Heart left ventricle (tissue), 16 donors: Measurements from ENCODE around the gene HRH3. TPM values are rescaled to one million over a fixed set of nuclear protein-coding genes. Genes with fewer than 3 reads are reported as not detected.
A peak's percentile ranks its signal among the peaks of the same experiment; 100 is the strongest.

Source experiments
- ATAC-seq, 4 donors: fragments of 200-7000 bp; cut with Tn5 transposase; one replicate each; pipeline ENCODE4 v1.9.1; 2020 to 2022; ENCODE audit warnings: moderate library complexity in 4 of 4, mild to moderate bottlenecking in 3 of 4, moderate number of reproducible peaks in 1 of 4
- DNase-seq, 5 donors: peaks; one replicate each; pipeline ENCODE4 v3.0.0-alpha.2; 2020
- H3K27ac ChIP-seq, 12 donors: fragments of 200-600 bp; sonication (generic) in 4 of 12; one replicate each; pipeline versions ENCODE4 v1.5.0 to v1.8.0; 2016 to 2022; ENCODE audit warnings: mild to moderate bottlenecking in 2 of 12
- H3K27me3 ChIP-seq, 9 donors: fragments of 200-600 bp; sonication (generic) in 2 of 9; one replicate each; pipeline versions ENCODE4 v1.5.1 to v1.8.0; 2016 to 2022; ENCODE audit warnings: mild to moderate bottlenecking in 3 of 9
- H3K36me3 ChIP-seq, 9 donors: fragments of 200-600 bp; sonication (generic) in 2 of 9; one replicate each; pipeline versions ENCODE4 v1.5.0 to v1.8.0; 2018 to 2022; ENCODE audit warnings: mild to moderate bottlenecking in 2 of 9
- H3K4me1 ChIP-seq, 12 donors: fragments of 200-600 bp; sonication (generic) in 4 of 12; one replicate each; pipeline versions ENCODE4 v1.5.0 to v1.8.0; 2016 to 2022; ENCODE audit warnings: mild to moderate bottlenecking in 3 of 12
- H3K4me3 ChIP-seq, 12 donors: fragments of 200-600 bp; sonication (generic) in 4 of 12; one replicate each; pipeline versions ENCODE4 v1.5.0 to v1.8.0; 2017 to 2022; ENCODE audit warnings: mild to moderate bottlenecking in 9 of 12, moderate library complexity in 4 of 12
- H3K9me3 ChIP-seq, 12 donors: fragments of 200-600 bp; sonication (generic) in 4 of 12; one replicate each; pipeline versions ENCODE4 v1.5.0 to v1.8.0; 2016 to 2022; ENCODE audit warnings: mild to moderate bottlenecking in 1 of 12
- CTCF ChIP-seq, 12 donors: fragments of 200-600 bp; sonication (generic) in 4 of 12; IDR thresholded peaks; one replicate each; pipeline versions ENCODE4 v1.5.0 to v1.8.0; 2018 to 2022; ENCODE audit warnings: antibody characterized with exemption in 12 of 12, mild to moderate bottlenecking in 5 of 12
- POLR2A ChIP-seq, 2 donors: fragments of 450-650 bp; IDR thresholded peaks; one replicate each; pipeline ENCODE4 v1.6.1; 2017; ENCODE audit warnings: antibody characterized with exemption in 2 of 2, mild to moderate bottlenecking in 2 of 2, moderate library complexity in 2 of 2
- WGBS, 4 donors: extraction: QIAGEN DNeasy Blood & Tissue Kit in 2 of 4; methylation state at CpG; one replicate each; pipeline versions ENCODE4 v1.1.5 to v1.1.7; 2013 to 2018; 5-methylcytosine and 5-hydroxymethylcytosine counted together
- intact Hi-C, 10 donors: fragments of 100-400 bp; cut with DNase I; formaldehyde crosslinking; loops; one replicate each; pipeline versions ENCODE4 v1.11.1 to v1.14.2; 2022
- polyA plus RNA-seq, 2 donors: library from polyadenylated mRNA; stranded (reverse); fragments of 200-250 nt; gene quantifications; one replicate each; pipeline ENCODE4 v1.2.3, GENCODE V29; 2013
- total RNA-seq, 9 donors: library from RNA; depleted of rRNA in 2 of 9; stranded (reverse); fragments of >200 nt in 2 of 9; fragmentation: NEBNext Ultra II Directional in 3 of 9; extraction: Animal tissue kit (Norgen Biotek cat#: 25700) in 3 of 9; gene quantifications; one replicate each; pipeline versions ENCODE4 v1.1.0 to v1.2.4, GENCODE V29; 2016 to 2023
- donor health status: ischemic (EF 13 %, LVEDD 7.1; RV severe dilation, severe dysfunction).
- donor health status: healthy with polysubstance abuse.
- donor health status: DM: no; HTN: yes; CAD: no.
- donor health status: DM: no; HTN: no; CAD: no.
- donor health status: ischemic (EF 25% LVEDD 6.9; RV normal size, moderate dysfunction).
- donor health status: ischemic (EF 25% LVEDD 5.7; RV mildly dilated, moderate dysfunction).
- donor health status: healthy.
- donor health status: DM: yes; HTN: yes; CAD: no.
- donor health status: ischemic (EF 35%, LVEDD 5.7; RV mildly dilated, moderate dysfunction).
- donor health status: nonischemic (EF 11% LVEDD 7.7; RV severe dilation, severe dysfunction).
- donor health status: DM: yes; HTN: yes; CAD: no.
- donor health status: PGD.
- donor health status: ischemic (EF 29% LVEDD 5.4; RV normal size, mild dysfunction).
- donor health status: nonischemic (EF 23%, LVEDD 6.1; RV moderate dilation, normal function).

Gene HRH3
- total and polyA plus RNA-seq, 11 donors, result not detected

- DNase-seq, result peak in 4 of 5 donors; percentile 49 to 75 (median 54)
- intact Hi-C loops, result loop anchor here in 4 of 10 donors (5.0 to 10.0 kb wide), 4 partner anchors 41 to 88 kb away; partner anchors contain the start of genes MTG2 (in 1 of the 4), PSMA7 (in 1 of the 4) and SS18L1 (in 1 of the 4)
Observed at GRCh38 chr20:62232770-62233645, 12.9 kb upstream of the HRH3 start.

DNA sequence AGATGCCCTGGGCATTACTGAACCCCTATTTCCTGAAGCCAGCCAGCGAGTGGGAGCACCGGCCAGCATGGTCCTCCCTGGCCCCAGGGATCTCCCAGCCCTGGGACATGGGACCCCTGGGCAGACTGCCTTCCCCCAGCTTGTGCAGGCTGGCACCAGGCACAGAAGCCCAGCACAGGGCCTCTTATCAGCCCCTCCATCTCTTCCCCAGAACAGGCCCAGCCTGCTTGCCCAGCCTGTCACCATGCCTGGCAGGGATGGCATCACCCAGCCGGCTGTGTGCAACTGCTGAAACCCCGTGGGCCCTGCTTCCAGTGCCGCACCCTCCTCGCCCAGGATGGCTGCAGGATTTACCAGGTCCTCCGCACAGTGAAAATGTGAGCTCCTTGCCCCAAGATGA, 12.1 kb upstream of the HRH3 start:
- 79 to 88% (median 85%) methylated on average over 7 of the region's 7 CpGs for WGBS, 4 donors
- H3K9me3 ChIP-seq, result peaks cover 0 to 3% (median 0%) of the 10 kb centered on the region in 12 donors
- no peak for DNase-seq
- no peak overlapping the region for H3K27ac ChIP-seq
- intact Hi-C loops, result loop anchor here in 4 of 10 donors (5.0 to 10.0 kb wide), 4 partner anchors 40 to 87 kb away; partner anchors contain the start of genes MTG2 (in 1 of the 4), PSMA7 (in 1 of the 4) and SS18L1 (in 1 of the 4)
- no peak for ATAC-seq
- no peak for TF ChIP-seq POLR2A (IDR thresholded peaks at IDR 0.05)
- TF ChIP-seq CTCF (IDR thresholded peaks at IDR 0.05), result no peak
- peaks cover 0 to 10% (median 0%) of the 10 kb centered on the region in 9 donors for H3K27me3 ChIP-seq
- no peak overlapping the region for H3K4me3 ChIP-seq
- peaks cover 0 to 37% (median 6%) of the 10 kb centered on the region in 12 donors for H3K4me1 ChIP-seq
- H3K36me3 ChIP-seq, result no peaks in the 10 kb centered on the region

More at GRCh38 chr20:62232770-62233645, 12.9 kb upstream of the HRH3 start:
- whole genome bisulfite sequencing, 4 donors, result 46 to 66% (median 51%) methylated on average over 11 to 18 of the region's 18 CpGs
- Histone ChIP-seq H3K9me3 (peaks cover 0 to 3% (median 0%) of the 10 kb centered on the region in 12 donors), H3K36me3 (no peaks in the 10 kb centered on the region), H3K27ac (peak overlapping the region in 7 of 12 donors; percentile 23 to 87 (median 84)), H3K4me3 (no peak overlapping the region), H3K4me1 (peaks cover 0 to 45% (median 9%) of the 10 kb centered on the region in 12 donors), H3K27me3 (peaks cover 0 to 3% (median 0%) of the 10 kb centered on the region in 9 donors)
- ATAC-seq, result peak; percentile 21 to 60 (median 44)
- TF ChIP-seq POLR2A (IDR thresholded peaks at IDR 0.05) (no peak), CTCF (IDR thresholded peaks at IDR 0.05) (no peak)

GRCh38 chr20:62231292-62231691, 11.2 kb upstream of the HRH3 start:
- 85 to 95% (median 93%) methylated on average over 5 to 6 of the region's 6 CpGs for WGBS, 4 donors
- intact Hi-C loops, result loop anchor here in 4 of 10 donors (5.0 to 10.0 kb wide), 4 partner anchors 39 to 86 kb away; partner anchors contain the start of genes MTG2 (in 1 of the 4), PSMA7 (in 1 of the 4) and SS18L1 (in 1 of the 4)
- no peak overlapping the region for H3K4me3 ChIP-seq
- TF ChIP-seq POLR2A (IDR thresholded peaks at IDR 0.05), result no peak
- TF ChIP-seq CTCF (IDR thresholded peaks at IDR 0.05), result no peak
- DNase-seq (no peak), ATAC-seq (no peak)
- H3K27ac ChIP-seq, result no peak overlapping the region
- H3K9me3 ChIP-seq, result peaks cover 0 to 3% (median 0%) of the 10 kb centered on the region in 12 donors
- peaks cover 0 to 16% (median 0%) of the 10 kb centered on the region in 9 donors for H3K27me3 ChIP-seq
- H3K4me1 ChIP-seq, result peaks cover 0 to 30% (median 6%) of the 10 kb centered on the region in 12 donors
- no peaks in the 10 kb centered on the region for H3K36me3 ChIP-seq

GRCh38 chr20:62230696-62231095, 10.6 kb upstream of the HRH3 start:
- Histone ChIP-seq H3K36me3 (no peaks in the 10 kb centered on the region), H3K27ac (no peak overlapping the region), H3K4me3 (no peak overlapping the region), H3K9me3 (peaks cover 0 to 3% (median 0%) of the 10 kb centered on the region in 12 donors), H3K4me1 (peaks cover 0 to 26% (median 6%) of the 10 kb centered on the region in 12 donors), H3K27me3 (peaks cover 0 to 21% (median 0%) of the 10 kb centered on the region in 9 donors)
- TF ChIP-seq CTCF (IDR thresholded peaks at IDR 0.05) (no peak), POLR2A (IDR thresholded peaks at IDR 0.05) (no peak)
- intact Hi-C loops, result loop anchor here in 4 of 10 donors (5.0 to 10.0 kb wide), 4 partner anchors 38 to 86 kb away; partner anchors contain the start of genes MTG2 (in 1 of the 4), PSMA7 (in 1 of the 4) and SS18L1 (in 1 of the 4)
- WGBS, 4 donors, result 90 to 93% (median 90%) methylated on average over 7 to 10 of the region's 10 CpGs
- ATAC-seq (no peak), DNase-seq (no peak)
